A549 (cell line): ENCODE data around the gene PNLDC1.

Source experiments
- ATOH8 ChIP-seq: fragments of 250-450 bp; sonication (Bioruptor Pico); IDR thresholded peaks from 2 replicates; pipeline ENCODE4 v1.5.0; 2020; ENCODE audit warnings: low read depth, mild to moderate bottlenecking, moderate library complexity
- CHD2 ChIP-seq: fragments of 150-350 bp; IDR thresholded peaks from 2 replicates; pipeline ENCODE4 v1.6.1; 2014; ENCODE audit warnings: low read length; ENCODE audit not compliant: partially characterized antibody
- EHMT2 ChIP-seq: fragments of 200-600 bp; sonication (generic); IDR thresholded peaks from 2 replicates; pipeline ENCODE4 v1.6.1; 2016; ENCODE audit warnings: antibody characterized with exemption, low read depth, mild to moderate bottlenecking, moderate library complexity
- EP300 ChIP-seq, 2 experiments: fragments of >200 bp; sonication (Bioruptor Twin); formaldehyde crosslinking; IDR thresholded peaks; 2 replicates in 1 of 2; 3 replicates in 1 of 2; pipeline ENCODE4 v1.6.1; 2016 to 2017
- MAX ChIP-seq: IDR thresholded peaks from 2 replicates; pipeline ENCODE4 v1.6.1; 2012
- POLR2A ChIP-seq: IDR thresholded peaks from 2 replicates; pipeline ENCODE4 v1.6.1; 2012; ENCODE audit warnings: mild to moderate bottlenecking, low read length
- POLR2AphosphoS2 ChIP-seq: conservative IDR thresholded peaks from 2 replicates; pipeline ENCODE4 v1.6.1; 2012; ENCODE audit warnings: low read length, improper control_type of control experiment, inconsistent platforms
- REST ChIP-seq: fragments of 200-600 bp; sonication (generic); IDR thresholded peaks from 2 replicates; pipeline ENCODE4 v1.6.1; 2016; ENCODE audit warnings: antibody characterized with exemption, mild to moderate bottlenecking, moderate library complexity
- RFX5 ChIP-seq: fragments of 450-650 bp; IDR thresholded peaks from 2 replicates; pipeline ENCODE4 v1.7.1; 2014; ENCODE audit warnings: antibody characterized with exemption, mild to moderate bottlenecking, moderate library complexity
- SMC3 ChIP-seq: fragments of >200 bp; sonication (Bioruptor Twin); formaldehyde crosslinking; IDR thresholded peaks from 3 replicates; pipeline ENCODE4 v1.6.1; 2018; ENCODE audit warnings: inconsistent platforms
- ZC3H11A ChIP-seq: fragments of 450-650 bp; IDR thresholded peaks from 2 replicates; pipeline ENCODE4 v1.6.1; 2014; ENCODE audit warnings: antibody characterized with exemption, mild to moderate bottlenecking
- TF ChIP-seq, protein P1 (sequence below): fragments of >200 bp; sonication (Bioruptor Twin); formaldehyde crosslinking; IDR thresholded peaks from 3 replicates; pipeline ENCODE4 v1.5.1; 2016

- TF ChIP-seq POLR2AphosphoS2 = no peak
- no peak for TF ChIP-seq RFX5
- TF ChIP-seq, protein P1, sequence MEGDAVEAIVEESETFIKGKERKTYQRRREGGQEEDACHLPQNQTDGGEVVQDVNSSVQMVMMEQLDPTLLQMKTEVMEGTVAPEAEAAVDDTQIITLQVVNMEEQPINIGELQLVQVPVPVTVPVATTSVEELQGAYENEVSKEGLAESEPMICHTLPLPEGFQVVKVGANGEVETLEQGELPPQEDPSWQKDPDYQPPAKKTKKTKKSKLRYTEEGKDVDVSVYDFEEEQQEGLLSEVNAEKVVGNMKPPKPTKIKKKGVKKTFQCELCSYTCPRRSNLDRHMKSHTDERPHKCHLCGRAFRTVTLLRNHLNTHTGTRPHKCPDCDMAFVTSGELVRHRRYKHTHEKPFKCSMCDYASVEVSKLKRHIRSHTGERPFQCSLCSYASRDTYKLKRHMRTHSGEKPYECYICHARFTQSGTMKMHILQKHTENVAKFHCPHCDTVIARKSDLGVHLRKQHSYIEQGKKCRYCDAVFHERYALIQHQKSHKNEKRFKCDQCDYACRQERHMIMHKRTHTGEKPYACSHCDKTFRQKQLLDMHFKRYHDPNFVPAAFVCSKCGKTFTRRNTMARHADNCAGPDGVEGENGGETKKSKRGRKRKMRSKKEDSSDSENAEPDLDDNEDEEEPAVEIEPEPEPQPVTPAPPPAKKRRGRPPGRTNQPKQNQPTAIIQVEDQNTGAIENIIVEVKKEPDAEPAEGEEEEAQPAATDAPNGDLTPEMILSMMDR = no peak
- no peak for TF ChIP-seq POLR2A
- TF ChIP-seq CHD2 = no peak
- TF ChIP-seq SMC3 = no peak
- no peak for TF ChIP-seq ATOH8 (CRISPR knock-in tag)
- TF ChIP-seq ZC3H11A = no peak
- no peak for TF ChIP-seq REST
- TF ChIP-seq EHMT2 = no peak
- TF ChIP-seq EP300 (IDR thresholded peaks at IDR 0.05) = no peak
- TF ChIP-seq MAX = no peak
Measured at GRCh38 chr6:159753081-159753872, 46.8 kb upstream of the PNLDC1 start.
